Measurements from ENCODE around the gene OR2A25. TPM values are rescaled to one million over a fixed set of nuclear protein-coding genes. Genes with fewer than 3 reads are reported as not detected.

Gene OR2A25
- polyA plus RNA-seq, 3 donors: not detected

GRCh38 chr7:144038887-144039286 lies 30.7 kb upstream of the OR2A25 start:
- Histone ChIP-seq H3K36me3 (replicated peaks in 1 of 2; ENCODE audit: control insufficient read depth in 1 of 2, insufficient read depth in 2 of 2, low read length in 2 of 2) (no peaks in the 10 kb centered on the region), H2AFZ (ENCODE audit: insufficient read depth, low read depth, low read length, poor library complexity, severe bottlenecking) (no peak overlapping the region), H3K4me1 (ENCODE audit: control insufficient read depth in 1 of 2, insufficient read depth in 2 of 2, low read length in 2 of 2) (no peaks in the 10 kb centered on the region), H3K27me3 (ENCODE audit: control insufficient read depth in 2 of 2, insufficient read depth in 2 of 2, low read length in 2 of 2) (no peaks in the 10 kb centered on the region), H3K79me2 (ENCODE audit: insufficient read depth, low read length) (no peaks in the 10 kb centered on the region), H3K4me3 (replicated peaks in 1 of 3; ENCODE audit: low read depth in 2 of 3, low read length in 3 of 3) (no peak overlapping the region), H3K4me2 (replicated peaks; ENCODE audit: extremely low read depth, low read length, poor library complexity, severe bottlenecking) (no peak overlapping the region), H3K9ac (ENCODE audit: insufficient read depth, low read length, poor library complexity, severe bottlenecking) (no peak overlapping the region), H3K27ac (ENCODE audit: low read depth in 1 of 2, low read length in 2 of 2) (no peak overlapping the region), H4K20me1 (ENCODE audit: insufficient read depth, low read length) (no peaks in the 10 kb centered on the region), H3K9me3 (replicated peaks in 1 of 2; ENCODE audit: control insufficient read depth in 1 of 2, insufficient read depth in 1 of 2, low read length in 2 of 2) (no peaks in the 10 kb centered on the region)
- WGBS (ENCODE audit: insufficient coverage): no CpG with 5 or more reads among the region's 4 CpGs
- peaks cover 0 to 4% (median 1%) of the 10 kb centered on the region in 7 donors for H3K9me3 Mint-ChIP-seq
- H3K27me3 Mint-ChIP-seq (ENCODE audit: low read depth in 3 of 3): peaks cover 0 to 3% (median 0%) of the 10 kb centered on the region in 3 donors
- no peak for TF ChIP-seq CTCF (IDR thresholded peaks at IDR 0.05)
- H3K36me3 Mint-ChIP-seq: no peaks in the 10 kb centered on the region
- H3K4me3 Mint-ChIP-seq: no peak overlapping the region
- no peak overlapping the region for H3K27ac Mint-ChIP-seq
- DNase-seq: no peak
- intact Hi-C loops (cut with micrococcal nuclease): no loop called here
- no peaks in the 10 kb centered on the region for H3K4me1 Mint-ChIP-seq

GRCh38 chr7:144048648-144049047 lies 21.0 kb upstream of the OR2A25 start, which contains the start of gene OR2A5:
OR2A5 (plus strand) TSS chr7:144048948; CDS start chr7:144050402, 1,454 bp downstream.
- 100% methylated on average over 1 of the region's 1 CpG for WGBS (ENCODE audit: insufficient coverage)
- no peak for DNase-seq
- H3K79me2 ChIP-seq (ENCODE audit: insufficient read depth, low read length): no peaks in the 10 kb centered on the region
- no peak within 1 kb of the TSS for H3K9ac ChIP-seq (ENCODE audit: insufficient read depth, low read length, poor library complexity, severe bottlenecking)
- Mint-ChIP-seq H3K36me3 (no peaks in the 10 kb centered on the region), H3K4me3 (no peak within 1 kb of the TSS), H3K9me3 (peaks cover 0 to 5% (median 1%) of the 10 kb centered on the region in 7 donors), H3K27me3 (ENCODE audit: low read depth in 3 of 3) (peaks cover 0 to 3% (median 3%) of the 10 kb centered on the region in 3 donors), H3K4me1 (no peaks in the 10 kb centered on the region), H3K27ac (no peak within 1 kb of the TSS)
- TF ChIP-seq CTCF (IDR thresholded peaks at IDR 0.05): no peak
- H3K4me3 ChIP-seq (replicated peaks in 1 of 3; ENCODE audit: low read depth in 2 of 3, low read length in 3 of 3): no peak within 1 kb of the TSS
- H3K27me3 ChIP-seq (ENCODE audit: control insufficient read depth in 2 of 2, insufficient read depth in 2 of 2, low read length in 2 of 2): no peaks in the 10 kb centered on the region
- no peaks in the 10 kb centered on the region for H3K4me1 ChIP-seq (ENCODE audit: control insufficient read depth in 1 of 2, insufficient read depth in 2 of 2, low read length in 2 of 2)
- no peaks in the 10 kb centered on the region for H3K9me3 ChIP-seq (replicated peaks in 1 of 2; ENCODE audit: control insufficient read depth in 1 of 2, insufficient read depth in 1 of 2, low read length in 2 of 2)
- H2AFZ ChIP-seq (ENCODE audit: insufficient read depth, low read depth, low read length, poor library complexity, severe bottlenecking): no peak within 1 kb of the TSS
- no peak within 1 kb of the TSS for H3K27ac ChIP-seq (ENCODE audit: low read depth in 1 of 2, low read length in 2 of 2)
- intact Hi-C loops (cut with micrococcal nuclease): no loop called here
- no peak within 1 kb of the TSS for H3K4me2 ChIP-seq (replicated peaks; ENCODE audit: extremely low read depth, low read length, poor library complexity, severe bottlenecking)
- H3K36me3 ChIP-seq (replicated peaks in 1 of 2; ENCODE audit: control insufficient read depth in 1 of 2, insufficient read depth in 2 of 2, low read length in 2 of 2): no peaks in the 10 kb centered on the region
- H4K20me1 ChIP-seq (ENCODE audit: insufficient read depth, low read length): no peaks in the 10 kb centered on the region
